ENCODE results near the gene ATP1A1. TPM values are rescaled to one million over a fixed set of nuclear protein-coding genes. Genes with fewer than 3 reads are reported as not detected.

The ATP1A1 gene
- total RNA-seq, 1 donor from 2014 or later: 518 TPM

DNA sequence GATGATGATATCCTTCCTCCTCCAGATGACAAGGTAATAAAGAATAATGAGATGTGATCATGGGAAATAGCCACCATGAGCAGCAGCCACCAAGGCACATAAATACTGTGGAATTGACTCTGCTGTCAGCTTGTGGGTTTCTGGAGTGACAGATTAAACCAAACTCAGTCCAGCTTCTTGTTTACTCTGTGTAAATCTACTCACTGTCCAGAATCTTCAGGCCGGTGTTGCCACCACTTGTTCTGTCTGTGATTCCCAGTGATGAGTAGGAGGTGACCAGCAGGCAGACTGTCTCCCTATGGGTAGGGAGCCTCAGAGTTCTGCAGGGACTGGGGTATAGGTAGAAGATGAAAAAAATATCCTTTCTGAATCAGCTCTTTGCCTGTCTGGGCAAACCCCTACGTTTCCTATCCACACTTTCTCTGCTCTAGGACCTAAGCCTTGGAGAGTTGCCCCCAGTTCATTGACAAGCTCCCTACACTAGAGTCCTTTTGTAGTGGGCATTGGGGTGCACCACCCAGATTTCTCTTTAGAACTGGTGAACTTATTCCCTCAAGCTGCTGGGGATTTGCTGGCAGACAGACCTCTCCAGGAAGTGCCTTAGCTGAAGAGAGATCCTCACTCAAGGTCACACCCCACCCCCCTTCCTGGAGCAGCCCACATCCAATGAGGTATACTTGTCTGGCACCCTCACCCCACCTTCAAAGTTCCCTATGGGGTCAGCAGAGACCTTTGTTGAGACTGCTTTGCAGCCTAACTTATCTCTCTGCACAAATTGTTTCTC, 47.6 kb downstream of the ATP1A1 start:
- peaks cover 24% of the 10 kb centered on the region for H3K4me1 ChIP-seq
- no peaks in the 10 kb centered on the region for H3K36me3 ChIP-seq
- H3K9me3 ChIP-seq: no peaks in the 10 kb centered on the region
- H3K27me3 ChIP-seq (ENCODE audit: low read depth): no peaks in the 10 kb centered on the region
- DNase-seq (no peak), ATAC-seq (no peak)
- TF ChIP-seq, protein P1, sequence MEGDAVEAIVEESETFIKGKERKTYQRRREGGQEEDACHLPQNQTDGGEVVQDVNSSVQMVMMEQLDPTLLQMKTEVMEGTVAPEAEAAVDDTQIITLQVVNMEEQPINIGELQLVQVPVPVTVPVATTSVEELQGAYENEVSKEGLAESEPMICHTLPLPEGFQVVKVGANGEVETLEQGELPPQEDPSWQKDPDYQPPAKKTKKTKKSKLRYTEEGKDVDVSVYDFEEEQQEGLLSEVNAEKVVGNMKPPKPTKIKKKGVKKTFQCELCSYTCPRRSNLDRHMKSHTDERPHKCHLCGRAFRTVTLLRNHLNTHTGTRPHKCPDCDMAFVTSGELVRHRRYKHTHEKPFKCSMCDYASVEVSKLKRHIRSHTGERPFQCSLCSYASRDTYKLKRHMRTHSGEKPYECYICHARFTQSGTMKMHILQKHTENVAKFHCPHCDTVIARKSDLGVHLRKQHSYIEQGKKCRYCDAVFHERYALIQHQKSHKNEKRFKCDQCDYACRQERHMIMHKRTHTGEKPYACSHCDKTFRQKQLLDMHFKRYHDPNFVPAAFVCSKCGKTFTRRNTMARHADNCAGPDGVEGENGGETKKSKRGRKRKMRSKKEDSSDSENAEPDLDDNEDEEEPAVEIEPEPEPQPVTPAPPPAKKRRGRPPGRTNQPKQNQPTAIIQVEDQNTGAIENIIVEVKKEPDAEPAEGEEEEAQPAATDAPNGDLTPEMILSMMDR (IDR thresholded peaks at IDR 0.05): no peak
- intact Hi-C loops (cut with DNase I): no loop called here
- no peak overlapping the region for H3K4me3 ChIP-seq
- H3K27ac ChIP-seq: no peak overlapping the region

DNA sequence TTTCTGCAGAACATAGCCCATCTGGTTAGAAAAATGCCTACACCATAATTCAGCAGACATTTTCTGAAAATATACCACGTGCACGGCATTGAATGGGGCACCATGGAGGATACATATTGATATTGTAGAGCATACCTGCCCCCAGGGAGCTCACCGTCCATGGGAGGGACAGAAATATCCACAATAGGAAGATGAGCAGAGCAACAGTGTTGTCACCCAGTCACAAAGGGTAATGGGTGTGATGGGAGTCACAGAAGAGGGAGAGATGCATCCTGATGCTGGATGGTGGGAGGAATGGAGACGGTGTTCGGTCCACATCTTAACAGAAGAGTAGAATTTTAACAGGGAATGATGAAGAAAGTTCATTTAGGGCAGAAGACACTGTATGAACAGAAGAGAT, 51.4 kb downstream of the ATP1A1 start:
- Histone ChIP-seq H3K36me3 (no peaks in the 10 kb centered on the region), H3K4me1 (no peaks in the 10 kb centered on the region), H3K27ac (no peak overlapping the region), H3K27me3 (ENCODE audit: low read depth) (no peaks in the 10 kb centered on the region), H3K9me3 (no peaks in the 10 kb centered on the region), H3K4me3 (no peak overlapping the region)
- ATAC-seq (no peak), DNase-seq (no peak)
- TF ChIP-seq, protein P1 (IDR thresholded peaks at IDR 0.05): no peak
- intact Hi-C loops (cut with DNase I): no loop called here

DNA sequence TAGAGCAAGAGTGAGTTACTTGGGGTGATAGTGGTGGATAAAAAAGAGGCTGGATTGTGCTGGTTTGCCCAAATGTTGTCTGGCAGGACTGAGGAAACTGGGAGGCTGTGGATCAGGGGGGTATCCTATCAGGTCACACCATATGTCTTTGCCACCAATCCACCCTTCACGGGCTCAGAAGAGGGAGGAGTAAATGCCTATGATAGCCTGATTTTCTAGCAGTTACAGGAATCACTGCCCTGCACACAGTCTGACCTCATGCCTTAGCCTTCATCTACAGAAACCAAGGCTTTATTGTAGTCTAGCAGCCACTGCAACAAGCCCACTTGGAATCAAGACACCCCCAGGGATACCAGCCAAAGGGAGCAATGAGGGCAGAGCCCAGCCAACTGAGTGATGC, 51.8 kb downstream of the ATP1A1 start:
- Histone ChIP-seq H3K4me3 (no peak overlapping the region), H3K36me3 (no peaks in the 10 kb centered on the region), H3K27ac (no peak overlapping the region), H3K27me3 (ENCODE audit: low read depth) (no peaks in the 10 kb centered on the region), H3K4me1 (no peaks in the 10 kb centered on the region), H3K9me3 (no peaks in the 10 kb centered on the region)
- intact Hi-C loops (cut with DNase I): no loop called here
- no peak for DNase-seq
- no peak for ATAC-seq
- TF ChIP-seq, protein P1 (IDR thresholded peaks at IDR 0.05): no peak

DNA sequence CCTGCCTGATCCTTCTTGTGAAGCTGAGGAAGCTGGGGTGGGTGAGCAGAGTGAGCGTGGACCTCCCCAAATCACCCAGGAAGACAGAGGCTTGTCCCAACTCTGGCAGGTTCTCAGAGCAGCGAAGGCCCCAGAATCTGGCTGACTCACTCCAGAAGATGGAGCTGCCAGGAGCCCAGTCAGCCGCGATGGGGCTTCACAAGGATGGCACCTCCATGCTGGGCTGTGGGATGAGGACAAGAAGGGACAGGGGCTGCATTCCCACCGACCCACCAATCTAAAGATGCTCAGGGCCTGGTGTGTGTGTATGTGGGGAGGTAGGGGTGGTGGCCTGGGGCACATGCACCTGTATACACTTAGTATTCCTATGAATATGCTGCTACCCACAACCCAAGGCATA, 52.9 kb downstream of the ATP1A1 start:
- intact Hi-C loops (cut with DNase I): no loop called here
- H3K27me3 ChIP-seq (ENCODE audit: low read depth): no peaks in the 10 kb centered on the region
- TF ChIP-seq, protein P1 (IDR thresholded peaks at IDR 0.05): no peak
- no peak overlapping the region for H3K4me3 ChIP-seq
- H3K27ac ChIP-seq: no peak overlapping the region
- ATAC-seq (no peak), DNase-seq (no peak)
- no peaks in the 10 kb centered on the region for H3K4me1 ChIP-seq
- no peaks in the 10 kb centered on the region for H3K9me3 ChIP-seq
- no peaks in the 10 kb centered on the region for H3K36me3 ChIP-seq

DNA sequence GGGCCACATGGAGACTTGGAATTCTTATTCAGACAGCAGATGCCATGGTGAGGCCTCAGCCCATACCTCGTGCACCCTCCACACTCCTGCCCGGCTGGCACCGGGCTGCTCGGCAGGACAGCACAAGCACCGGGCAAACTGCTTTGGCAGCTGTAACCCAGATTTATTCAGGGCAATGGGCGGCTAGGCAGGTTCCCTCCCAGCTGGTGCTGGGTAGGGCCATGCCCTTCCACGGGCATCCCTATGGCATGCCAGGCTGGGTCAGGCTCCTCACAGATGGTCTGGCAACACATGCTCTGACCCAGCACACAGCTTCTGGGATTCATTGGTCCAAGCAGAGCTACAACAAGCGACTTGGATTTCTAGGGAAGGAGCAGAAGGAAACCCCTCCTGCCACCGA, 53.4 kb downstream of the ATP1A1 start:
- Histone ChIP-seq H3K4me1 (no peaks in the 10 kb centered on the region), H3K27me3 (ENCODE audit: low read depth) (no peaks in the 10 kb centered on the region), H3K27ac (no peak overlapping the region), H3K9me3 (no peaks in the 10 kb centered on the region), H3K36me3 (no peaks in the 10 kb centered on the region), H3K4me3 (no peak overlapping the region)
- TF ChIP-seq, protein P1 (IDR thresholded peaks at IDR 0.05): no peak
- ATAC-seq (no peak), DNase-seq (no peak)
- intact Hi-C loops (cut with DNase I): no loop called here

Data from lower lobe of right lung (tissue), 2 donors.